ENCODE data around the gene PCDH20.

DNA sequence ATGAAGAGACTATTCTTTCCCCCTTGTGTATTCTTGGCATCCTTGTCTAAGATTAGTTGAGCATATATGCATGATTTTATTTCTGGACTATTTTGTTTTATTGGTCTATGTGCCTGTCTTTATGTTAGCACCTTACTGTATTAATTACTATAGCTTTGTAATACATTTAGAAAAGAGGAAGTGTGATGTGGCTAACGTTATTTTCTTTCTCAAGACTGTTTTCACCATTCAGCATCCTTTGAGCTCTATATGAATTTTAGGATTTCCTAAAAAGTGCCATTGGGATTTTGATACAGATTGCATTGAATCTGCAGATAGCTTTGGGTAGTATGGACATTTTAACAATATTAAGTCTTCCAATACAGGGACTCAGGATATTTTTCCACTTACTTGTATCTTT lies 37.5 kb upstream of the PCDH20 start:
- TF ChIP-seq, protein P1, sequence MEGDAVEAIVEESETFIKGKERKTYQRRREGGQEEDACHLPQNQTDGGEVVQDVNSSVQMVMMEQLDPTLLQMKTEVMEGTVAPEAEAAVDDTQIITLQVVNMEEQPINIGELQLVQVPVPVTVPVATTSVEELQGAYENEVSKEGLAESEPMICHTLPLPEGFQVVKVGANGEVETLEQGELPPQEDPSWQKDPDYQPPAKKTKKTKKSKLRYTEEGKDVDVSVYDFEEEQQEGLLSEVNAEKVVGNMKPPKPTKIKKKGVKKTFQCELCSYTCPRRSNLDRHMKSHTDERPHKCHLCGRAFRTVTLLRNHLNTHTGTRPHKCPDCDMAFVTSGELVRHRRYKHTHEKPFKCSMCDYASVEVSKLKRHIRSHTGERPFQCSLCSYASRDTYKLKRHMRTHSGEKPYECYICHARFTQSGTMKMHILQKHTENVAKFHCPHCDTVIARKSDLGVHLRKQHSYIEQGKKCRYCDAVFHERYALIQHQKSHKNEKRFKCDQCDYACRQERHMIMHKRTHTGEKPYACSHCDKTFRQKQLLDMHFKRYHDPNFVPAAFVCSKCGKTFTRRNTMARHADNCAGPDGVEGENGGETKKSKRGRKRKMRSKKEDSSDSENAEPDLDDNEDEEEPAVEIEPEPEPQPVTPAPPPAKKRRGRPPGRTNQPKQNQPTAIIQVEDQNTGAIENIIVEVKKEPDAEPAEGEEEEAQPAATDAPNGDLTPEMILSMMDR (IDR thresholded peaks at IDR 0.05): no peak
- no peak for TF ChIP-seq POLR2AphosphoS5 (IDR thresholded peaks at IDR 0.05)
- no peak for TF ChIP-seq POLR2A (IDR thresholded peaks at IDR 0.05)
